HEK293 (cell line): ENCODE measurements around the gene ARHGAP26.

Experiments used
- CTCF ChIA-PET: fragments of 350-600 bp; formaldehyde crosslinking; extraction: SDS; loops from one replicate; lab custom pipeline; 2021; ENCODE audit warnings: antibody characterized with exemption; lab: Yijun Ruan, JAX
- POLR2A ChIA-PET: fragments of 300-600 bp; formaldehyde crosslinking; extraction: SDS; loops from one replicate; lab custom pipeline; 2020; ENCODE audit warnings: antibody characterized with exemption, inconsistent platforms; lab: Yijun Ruan, JAX
- H3K27ac ChIP-seq: fragments of 200-500 bp; sonication (Bioruptor generic); 2 replicates; pipeline ENCODE4 v1.5.1; 2014; ENCODE audit warnings: low read depth, low read length, control low read depth, inconsistent platforms; ENCODE audit errors: extremely low read depth
- H3K36me3 ChIP-seq, 2 experiments: fragments of 200-500 bp in 1 of 2; sonication (Bioruptor generic) in 1 of 2; 1 replicate in 1 of 2; 2 replicates in 1 of 2; pipeline ENCODE4 v1.5.1; 2014 to 2017; ENCODE audit warnings: inconsistent platforms in 2 of 2, low read length in 2 of 2; ENCODE audit not compliant: control insufficient read depth in 2 of 2, insufficient read depth in 1 of 2
- H3K4me1 ChIP-seq: fragments of 200-500 bp; sonication (Bioruptor generic); 2 replicates; pipeline ENCODE4 v1.5.1; 2014; ENCODE audit warnings: mild to moderate bottlenecking, low read length, inconsistent platforms; ENCODE audit not compliant: control insufficient read depth, insufficient read depth
- H3K4me3 ChIP-seq: 2 replicates; pipeline ENCODE4 v1.5.1; 2011; ENCODE audit warnings: low read depth, mild to moderate bottlenecking, control low read depth, low read length, moderate library complexity
- H3K9me3 ChIP-seq: fragments of 200-500 bp; sonication (Bioruptor generic); 2 replicates; pipeline ENCODE4 v1.5.1; 2014; ENCODE audit warnings: low read depth, low read length, inconsistent platforms; ENCODE audit not compliant: control insufficient read depth, insufficient read depth
- PATZ1 ChIP-seq: fragments of 450-650 bp; formaldehyde crosslinking; IDR thresholded peaks from 2 replicates; pipeline ENCODE4 v1.5.1; 2016; ENCODE audit warnings: missing biosample characterization, missing genetic modification characterization
- PBX3 ChIP-seq: sonication (generic); formaldehyde crosslinking; IDR thresholded peaks from 2 replicates; pipeline ENCODE4 v1.8.1; 2022; ENCODE audit warnings: mild to moderate bottlenecking, moderate library complexity, missing genetic modification reagents
- SCRT1 ChIP-seq: fragments of 450-650 bp; formaldehyde crosslinking; IDR thresholded peaks from 2 replicates; pipeline ENCODE4 v1.5.1; 2016; ENCODE audit warnings: missing biosample characterization, missing genetic modification characterization, borderline replicate concordance
- SCRT2 ChIP-seq: fragments of 450-650 bp; formaldehyde crosslinking; IDR thresholded peaks from 2 replicates; pipeline ENCODE4 v1.5.1; 2016; ENCODE audit warnings: missing biosample characterization, missing genetic modification characterization
- ZBTB49 ChIP-seq: fragments of 450-650 bp; formaldehyde crosslinking; IDR thresholded peaks from 2 replicates; pipeline ENCODE4 v1.5.1; 2016; ENCODE audit warnings: missing biosample characterization, missing genetic modification characterization, low read depth
- ZBTB7A ChIP-seq: fragments of 450-650 bp; formaldehyde crosslinking; IDR thresholded peaks from 2 replicates; pipeline ENCODE4 v1.5.1; 2016; ENCODE audit warnings: low read depth, missing biosample characterization, missing genetic modification characterization
- ZNF221 ChIP-seq: fragments of 450-650 bp; formaldehyde crosslinking; IDR thresholded peaks from 2 replicates; pipeline ENCODE4 v1.5.1; 2017; ENCODE audit warnings: missing biosample characterization, missing genetic modification characterization, borderline replicate concordance
- ZNF223 ChIP-seq: fragments of 450-650 bp; formaldehyde crosslinking; IDR thresholded peaks from 2 replicates; pipeline ENCODE4 v1.5.1; 2016; ENCODE audit warnings: missing biosample characterization, missing genetic modification characterization
- ZNF26 ChIP-seq: fragments of 450-650 bp; formaldehyde crosslinking; IDR thresholded peaks from 2 replicates; pipeline ENCODE4 v1.5.1; 2016; ENCODE audit warnings: missing biosample characterization, missing genetic modification characterization
- ZNF302 ChIP-seq: fragments of 450-650 bp; formaldehyde crosslinking; IDR thresholded peaks from 2 replicates; pipeline ENCODE4 v1.5.1; 2016; ENCODE audit warnings: missing biosample characterization, missing genetic modification characterization, low read depth
- ZNF311 ChIP-seq: fragments of 450-650 bp; formaldehyde crosslinking; IDR thresholded peaks from 2 replicates; pipeline ENCODE4 v1.5.1; 2017; ENCODE audit warnings: missing biosample characterization, missing genetic modification characterization, borderline replicate concordance
- ZNF791 ChIP-seq: fragments of 450-650 bp; formaldehyde crosslinking; IDR thresholded peaks from 2 replicates; pipeline ENCODE4 v1.5.1; 2016; ENCODE audit warnings: missing biosample characterization, missing genetic modification characterization

The ARHGAP26 gene

GRCh38 chr5:143130613-143131305 is 360.6 kb downstream of the ARHGAP26 start (continued):
- TF ChIP-seq ZNF26 (tag by site-specific recombination) = no peak
- TF ChIP-seq, all 188 proteins: peak for 5

GRCh38 chr5:143131972-143132371 is 361.8 kb downstream of the ARHGAP26 start:
- TF ChIP-seq ZBTB7A (tag by site-specific recombination) = no peak
- TF ChIP-seq PBX3 = no peak
- TF ChIP-seq ZNF791 = no peak
- no peak for TF ChIP-seq ZNF302
- TF ChIP-seq ZNF311 (tag by site-specific recombination) = no peak
- TF ChIP-seq ZBTB49 (tag by site-specific recombination) = no peak
- no peak for TF ChIP-seq ZNF223
- TF ChIP-seq PATZ1 (tag by site-specific recombination) = no peak
- Histone ChIP-seq H3K4me3 (no peak overlapping the region), H3K4me1 (peaks cover 28% of the 10 kb centered on the region), H3K9me3 (no peaks in the 10 kb centered on the region), H3K27ac (no peak overlapping the region), H3K36me3 (no peaks in the 10 kb centered on the region)
- POLR2A ChIA-PET = no interaction called here
- CTCF ChIA-PET = interaction anchor here (0.6 to 1.6 kb wide), 3 partner anchors 77 to 1652 kb away, joined by 3 to 4 read pairs (median 3); no protein-coding TSS in a partner anchor

- no peak overlapping the region for H3K27ac ChIP-seq
- CTCF ChIA-PET = interaction anchor here (0.6 to 0.9 kb wide), 4 partner anchors 11 to 116 kb away, joined by 3 to 5 read pairs (median 4); no protein-coding TSS in a partner anchor
- TF ChIP-seq SCRT2 (peak; percentile 88), SCRT1 (tag by site-specific recombination) (peak; percentile 83), ZNF221 (tag by site-specific recombination) (no peak)
- no peak overlapping the region for H3K4me3 ChIP-seq
- POLR2A ChIA-PET = interaction anchor here (0.6 kb wide), 1 partner anchor 164 kb away, joined by 4 read pairs; no protein-coding TSS in a partner anchor
- H3K4me1 ChIP-seq = peaks cover 28% of the 10 kb centered on the region
- no peaks in the 10 kb centered on the region for H3K9me3 ChIP-seq
- H3K36me3 ChIP-seq = no peaks in the 10 kb centered on the region
These were observed 362.6 kb downstream of the ARHGAP26 start for GRCh38 chr5:143132739-143133138.
